Liver (tissue), 3 donors: ENCODE results near the gene PRKN.

Source experiments
- GABPA ChIP-seq, 2 donors: IDR thresholded peaks in 1 of 2; conservative IDR thresholded peaks in 1 of 2; 2 replicates each; pipeline ENCODE4 v1.6.1; 2016; ENCODE audit warnings: antibody characterized with exemption in 2 of 2, mild to moderate bottlenecking in 1 of 2, moderate library complexity in 1 of 2
- RAD21 ChIP-seq, 2 donors: IDR thresholded peaks; 2 replicates each; pipeline ENCODE4 v1.6.1; 2016; ENCODE audit warnings: antibody characterized with exemption in 2 of 2, mild to moderate bottlenecking in 2 of 2
- SP1 ChIP-seq: IDR thresholded peaks from 2 replicates; pipeline ENCODE4 v1.6.1; 2018; ENCODE audit warnings: antibody characterized with exemption, mild to moderate bottlenecking
- YY1 ChIP-seq: IDR thresholded peaks from 2 replicates; pipeline ENCODE4 v1.6.1; 2016; ENCODE audit warnings: antibody characterized with exemption, mild to moderate bottlenecking
- TF ChIP-seq, protein P1 (sequence below): fragments of 150-350 bp; IDR thresholded peaks from 2 replicates; pipeline ENCODE4 v1.5.1; 2017; ENCODE audit warnings: improper control_type of control experiment, low read depth, low read length; ENCODE audit not compliant: missing input control
- donor health status: healthy.
- donor health status: healthy.

DNA sequence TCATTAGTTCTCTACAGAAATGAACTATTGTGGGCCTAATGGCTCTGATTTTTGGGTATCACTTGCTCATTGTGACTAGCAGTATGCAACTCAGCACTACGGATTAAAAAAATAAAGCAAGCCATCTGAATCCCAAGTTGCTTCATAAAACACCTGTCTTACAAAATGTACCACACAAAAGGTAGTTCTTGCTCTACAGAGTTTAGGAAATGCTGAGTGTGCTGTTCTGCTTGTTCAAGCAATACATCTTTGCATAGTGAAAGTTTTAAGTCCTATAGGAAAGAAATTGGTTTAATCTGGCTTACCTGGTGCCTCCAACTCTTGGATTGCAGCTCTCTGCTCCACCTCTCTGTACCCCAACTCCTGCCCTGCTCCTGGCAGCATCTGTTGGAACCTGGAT, 1187.0 kb downstream of the PRKN start:
- TF ChIP-seq GABPA (IDR thresholded peaks at IDR 0.05 in 1 of 2, conservative IDR thresholded peaks at IDR 0.05 in 1 of 2) (no peak), YY1 (no peak), SP1 (no peak), RAD21 (IDR thresholded peaks at IDR 0.05) (no peak)
- TF ChIP-seq, protein P1, sequence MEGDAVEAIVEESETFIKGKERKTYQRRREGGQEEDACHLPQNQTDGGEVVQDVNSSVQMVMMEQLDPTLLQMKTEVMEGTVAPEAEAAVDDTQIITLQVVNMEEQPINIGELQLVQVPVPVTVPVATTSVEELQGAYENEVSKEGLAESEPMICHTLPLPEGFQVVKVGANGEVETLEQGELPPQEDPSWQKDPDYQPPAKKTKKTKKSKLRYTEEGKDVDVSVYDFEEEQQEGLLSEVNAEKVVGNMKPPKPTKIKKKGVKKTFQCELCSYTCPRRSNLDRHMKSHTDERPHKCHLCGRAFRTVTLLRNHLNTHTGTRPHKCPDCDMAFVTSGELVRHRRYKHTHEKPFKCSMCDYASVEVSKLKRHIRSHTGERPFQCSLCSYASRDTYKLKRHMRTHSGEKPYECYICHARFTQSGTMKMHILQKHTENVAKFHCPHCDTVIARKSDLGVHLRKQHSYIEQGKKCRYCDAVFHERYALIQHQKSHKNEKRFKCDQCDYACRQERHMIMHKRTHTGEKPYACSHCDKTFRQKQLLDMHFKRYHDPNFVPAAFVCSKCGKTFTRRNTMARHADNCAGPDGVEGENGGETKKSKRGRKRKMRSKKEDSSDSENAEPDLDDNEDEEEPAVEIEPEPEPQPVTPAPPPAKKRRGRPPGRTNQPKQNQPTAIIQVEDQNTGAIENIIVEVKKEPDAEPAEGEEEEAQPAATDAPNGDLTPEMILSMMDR: no peak
